Left cardiac atrium (tissue), 4 donors: ENCODE measurements around the gene PRR15L. TPM values are rescaled to one million over a fixed set of nuclear protein-coding genes. Genes with fewer than 3 reads are reported as not detected.
"Not testable (repeated sequence)": the region's sequence is repeated elsewhere in the genome, so short reads cannot be mapped to it uniquely, and the experiment has no call there.

ENCODE experiments used
- ATAC-seq, 2 donors: fragments of 200-7000 bp; cut with Tn5 transposase; one replicate each; pipeline ENCODE4 v1.9.1; 2020; ENCODE audit warnings: mild to moderate bottlenecking in 2 of 2, moderate library complexity in 2 of 2
- DNase-seq: peaks from one replicate; pipeline ENCODE4 v3.0.0-alpha.2; 2020
- intact Hi-C, 2 donors: fragments of 100-400 bp; cut with DNase I; formaldehyde crosslinking; loops; one replicate each; pipeline versions ENCODE4 v1.14.1 to v1.15.1; 2022 to 2023
- total RNA-seq, 2 donors: library from RNA; stranded (reverse); fragmentation: NEBNext Ultra II Directional; extraction: Animal tissue kit (Norgen Biotek cat#: 25700); gene quantifications; one replicate each; pipeline ENCODE4 v1.2.1, GENCODE V29; 2021
- donor health status: DM: no; HTN: yes; CAD: no.
- donor health status: DM: no; HTN: yes; CAD: no; lungs with severe emphysema.
- donor health status: DM: yes; HTN: yes; CAD: no.
- donor health status: Dilated cardiomyopathy.

Gene PRR15L
- total RNA-seq, 2 donors from 2014 or later: 0.47 to 0.62 TPM

- DNase-seq: no peak
- no peak for ATAC-seq
- intact Hi-C loops: loop anchor here (5.0 to 10.0 kb wide), 4 partner anchors 49 to 104 kb away; partner anchors contain the start of genes SCRN2 (in 2 of the 2) and SP2 (in 2 of the 2)
These were observed 11.2 kb downstream of the PRR15L start for GRCh38 chr17:47946516-47946915.

GRCh38 chr17:47945529-47946508, 11.9 kb downstream of the PRR15L start:
- intact Hi-C loops: loop anchor here (5.0 to 10.0 kb wide), 4 partner anchors 49 to 104 kb away; partner anchors contain the start of genes SCRN2 (in 2 of the 2) and SP2 (in 2 of the 2)
- no peak for DNase-seq
- ATAC-seq: no peak

GRCh38 chr17:47945080-47945479, 12.6 kb downstream of the PRR15L start:
- DNase-seq (no peak), ATAC-seq (peak in 1 of 2 donors; percentile 10)
- intact Hi-C loops: loop anchor here (5.0 to 10.0 kb wide), 4 partner anchors 48 to 103 kb away; partner anchors contain the start of genes SCRN2 (in 2 of the 2) and SP2 (in 2 of the 2)

GRCh38 chr17:47942568-47942967, 15.1 kb downstream of the PRR15L start:
- ATAC-seq (no peak), DNase-seq (no peak)
- intact Hi-C loops: loop anchor here (10.0 kb wide), 2 partner anchors 48 to 98 kb away; partner anchors contain the start of genes SCRN2 (in 1 of the 2) and SP2 (in 1 of the 2)

- intact Hi-C loops: loop anchor here (10.0 kb wide), 2 partner anchors 47 to 97 kb away; partner anchors contain the start of genes SCRN2 (in 1 of the 2) and SP2 (in 1 of the 2)
- DNase-seq (no peak), ATAC-seq (no peak)
These were observed 15.6 kb downstream of the PRR15L start for GRCh38 chr17:47942096-47942510.

GRCh38 chr17:47941246-47942095, 16.2 kb downstream of the PRR15L start, which contains the start of gene PNPO:
TSS of gene PNPO (plus strand) at chr17:47941571. CDS start at chr17:47941676, 105 bp downstream.
- ATAC-seq (peak; percentile 98), DNase-seq (peak; percentile 96)
- intact Hi-C loops: loop anchor here (10.0 kb wide), 2 partner anchors 47 to 97 kb away; partner anchors contain the start of genes SCRN2 (in 1 of the 2) and SP2 (in 1 of the 2)

GRCh38 chr17:47937941-47938340, 19.7 kb downstream of the PRR15L start:
- DNase-seq (no peak), ATAC-seq (no peak)
- intact Hi-C loops: no loop called here

- ATAC-seq (peak in 1 of 2 donors; percentile 58), DNase-seq (no peak)
- intact Hi-C loops: no loop called here
These were observed 21.7 kb downstream of the PRR15L start for GRCh38 chr17:47935961-47936360.

- DNase-seq, intact Hi-C loops, ATAC-seq: not testable (repeated sequence)
These were observed 22.2 kb downstream of the PRR15L start for GRCh38 chr17:47935468-47935867.

- DNase-seq: no peak
- intact Hi-C loops: no loop called here
- no peak for ATAC-seq
These were observed 22.8 kb downstream of the PRR15L start for GRCh38 chr17:47934856-47935255.

GRCh38 chr17:47931848-47932247, 25.8 kb downstream of the PRR15L start:
- no peak for ATAC-seq
- no peak for DNase-seq
- intact Hi-C loops: no loop called here

GRCh38 chr17:47929218-47930000, 28.3 kb downstream of the PRR15L start:
- DNase-seq: no peak
- peak; percentile 39 to 48 for ATAC-seq

GRCh38 chr17:47928415-47928814, 29.3 kb downstream of the PRR15L start:
- no peak for DNase-seq
- intact Hi-C loops: no loop called here
- no peak for ATAC-seq

More at GRCh38 chr17:47929218-47930000, 28.3 kb downstream of the PRR15L start:
- intact Hi-C loops: no loop called here

GRCh38 chr17:47927821-47928400, 29.8 kb downstream of the PRR15L start:
- intact Hi-C loops: no loop called here
- ATAC-seq: no peak
- no peak for DNase-seq

- intact Hi-C loops: no loop called here
- DNase-seq: no peak
- no peak for ATAC-seq
These were observed 32.0 kb downstream of the PRR15L start for GRCh38 chr17:47925678-47925988.

- ATAC-seq (no peak), DNase-seq (no peak)
- intact Hi-C loops: no loop called here
These were observed 32.7 kb downstream of the PRR15L start for GRCh38 chr17:47924785-47925677.

GRCh38 chr17:47919889-47920288, 37.8 kb downstream of the PRR15L start:
- ATAC-seq, DNase-seq, intact Hi-C loops: not testable (repeated sequence)
